Parathyroid adenoma (tissue), 2 donors: ENCODE data around the gene KATNAL1.

Experiments used
- H2AFZ ChIP-seq: fragments of 300-600 bp; sonication (generic); one replicate; pipeline ENCODE4 v1.7.0; 2017; ENCODE audit warnings: antibody characterized with exemption, mild to moderate bottlenecking
- H3K27ac ChIP-seq: fragments of 300-600 bp; sonication (generic); one replicate; pipeline ENCODE4 v1.7.0; 2017
- H3K27me3 ChIP-seq: fragments of 300-600 bp; sonication (generic); one replicate; pipeline ENCODE4 v1.7.0; 2017; ENCODE audit warnings: low read length; ENCODE audit not compliant: control insufficient read depth, insufficient read depth
- H3K36me3 ChIP-seq: fragments of 300-600 bp; sonication (generic); one replicate; pipeline ENCODE4 v1.7.0; 2017; ENCODE audit warnings: low read length; ENCODE audit not compliant: control insufficient read depth, insufficient read depth
- H3K4me1 ChIP-seq: fragments of 300-600 bp; sonication (generic); one replicate; pipeline ENCODE4 v1.7.0; 2017; ENCODE audit warnings: control low read depth
- H3K4me2 ChIP-seq: fragments of 300-600 bp; sonication (generic); one replicate; pipeline ENCODE4 v1.7.0; 2017; ENCODE audit warnings: low read length
- H3K4me3 ChIP-seq: fragments of 300-600 bp; sonication (generic); one replicate; pipeline ENCODE4 v1.7.0; 2017; ENCODE audit warnings: low read depth, low read length
- H3K79me2 ChIP-seq: fragments of 300-600 bp; sonication (generic); one replicate; pipeline ENCODE4 v1.7.0; 2017; ENCODE audit warnings: control low read depth
- H3K9ac ChIP-seq: fragments of 300-600 bp; sonication (generic); one replicate; pipeline ENCODE4 v1.7.0; 2017; ENCODE audit warnings: mild to moderate bottlenecking
- H3K9me3 ChIP-seq: fragments of 300-600 bp; sonication (generic); one replicate; pipeline ENCODE4 v1.7.0; 2017; ENCODE audit warnings: low read length; ENCODE audit not compliant: control insufficient read depth
- TF ChIP-seq, protein P1 (sequence below): fragments of 300-600 bp; sonication (generic); IDR thresholded peaks from one replicate; pipeline ENCODE4 v1.7.0; 2017; ENCODE audit warnings: antibody characterized with exemption, mild to moderate bottlenecking
- donor health status: primary hyperparathyroidism.

Gene KATNAL1

DNA sequence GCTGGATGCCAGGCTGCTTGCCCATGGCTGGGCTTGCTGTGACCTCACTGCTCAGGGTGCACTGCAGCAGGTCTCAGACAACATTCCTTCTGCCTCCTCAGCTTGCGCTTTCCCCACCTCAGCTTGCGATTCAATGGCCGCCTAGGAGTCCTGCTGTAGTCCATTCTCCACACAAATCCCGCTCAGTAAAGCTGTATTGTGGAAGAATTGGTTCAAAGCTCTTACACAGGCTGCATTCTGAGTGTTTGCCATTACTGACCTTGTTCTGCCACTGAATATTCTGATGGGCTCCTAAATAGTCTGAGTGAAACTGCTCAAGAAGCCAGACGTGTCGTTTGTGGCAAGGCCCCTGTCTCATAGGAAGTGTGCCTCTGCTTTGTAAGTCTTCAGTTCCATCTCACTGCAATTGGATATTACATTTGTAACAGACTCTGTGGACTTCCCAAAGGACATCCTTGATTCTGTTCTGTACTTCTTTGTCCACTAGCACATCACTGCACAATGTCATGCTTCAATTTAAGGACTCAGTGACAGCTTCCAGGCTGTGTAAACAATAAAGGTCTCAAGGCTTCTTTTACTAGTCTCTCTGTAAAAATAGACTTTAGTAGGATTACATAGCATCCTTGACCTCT is 49.8 kb downstream of the KATNAL1 start:
- H3K79me2 ChIP-seq: no peaks in the 10 kb centered on the region
- H3K9ac ChIP-seq: no peak overlapping the region
- no peaks in the 10 kb centered on the region for H3K9me3 ChIP-seq
- no peak overlapping the region for H3K4me3 ChIP-seq
- no peak overlapping the region for H2AFZ ChIP-seq
- H3K27me3 ChIP-seq: no peaks in the 10 kb centered on the region
- no peaks in the 10 kb centered on the region for H3K36me3 ChIP-seq
- H3K4me1 ChIP-seq: no peaks in the 10 kb centered on the region
- no peak overlapping the region for H3K4me2 ChIP-seq
- H3K27ac ChIP-seq: no peak overlapping the region
- TF ChIP-seq, protein P1, sequence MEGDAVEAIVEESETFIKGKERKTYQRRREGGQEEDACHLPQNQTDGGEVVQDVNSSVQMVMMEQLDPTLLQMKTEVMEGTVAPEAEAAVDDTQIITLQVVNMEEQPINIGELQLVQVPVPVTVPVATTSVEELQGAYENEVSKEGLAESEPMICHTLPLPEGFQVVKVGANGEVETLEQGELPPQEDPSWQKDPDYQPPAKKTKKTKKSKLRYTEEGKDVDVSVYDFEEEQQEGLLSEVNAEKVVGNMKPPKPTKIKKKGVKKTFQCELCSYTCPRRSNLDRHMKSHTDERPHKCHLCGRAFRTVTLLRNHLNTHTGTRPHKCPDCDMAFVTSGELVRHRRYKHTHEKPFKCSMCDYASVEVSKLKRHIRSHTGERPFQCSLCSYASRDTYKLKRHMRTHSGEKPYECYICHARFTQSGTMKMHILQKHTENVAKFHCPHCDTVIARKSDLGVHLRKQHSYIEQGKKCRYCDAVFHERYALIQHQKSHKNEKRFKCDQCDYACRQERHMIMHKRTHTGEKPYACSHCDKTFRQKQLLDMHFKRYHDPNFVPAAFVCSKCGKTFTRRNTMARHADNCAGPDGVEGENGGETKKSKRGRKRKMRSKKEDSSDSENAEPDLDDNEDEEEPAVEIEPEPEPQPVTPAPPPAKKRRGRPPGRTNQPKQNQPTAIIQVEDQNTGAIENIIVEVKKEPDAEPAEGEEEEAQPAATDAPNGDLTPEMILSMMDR: no peak

DNA sequence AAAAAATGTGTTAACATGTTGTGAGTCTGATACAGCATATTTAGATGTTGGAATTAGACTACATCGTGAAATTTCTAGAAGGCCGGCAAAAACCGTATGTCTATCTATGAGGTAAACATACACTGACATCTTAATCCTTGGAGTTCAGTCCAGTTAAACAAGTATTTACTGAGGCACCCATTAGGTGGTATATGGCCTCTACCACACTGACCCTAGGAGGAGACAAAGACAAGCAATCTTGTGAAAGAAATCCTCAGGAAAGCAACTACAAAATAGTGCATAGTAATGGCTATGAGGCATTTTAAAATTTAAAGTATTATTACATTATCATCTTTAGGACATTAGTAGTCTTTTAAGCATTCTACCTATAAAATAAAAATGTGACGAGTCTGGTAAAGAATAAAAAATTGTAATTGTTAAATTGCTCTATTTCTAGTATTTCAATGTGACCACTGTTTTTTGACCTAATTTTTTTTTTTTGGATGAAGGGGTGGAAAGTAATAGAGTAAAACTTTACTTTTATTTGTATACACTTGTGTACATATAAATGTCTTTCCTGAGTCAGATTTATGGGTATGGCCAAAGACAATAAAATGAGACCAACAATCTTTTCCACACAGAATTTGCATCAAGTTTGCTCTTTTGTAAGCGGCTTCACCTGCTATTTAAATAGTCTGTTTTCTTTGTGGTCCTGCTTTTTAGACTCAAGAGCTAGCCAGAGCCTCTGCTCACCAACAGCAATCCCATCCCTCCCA is 50.5 kb downstream of the KATNAL1 start:
- H3K36me3 ChIP-seq: no peaks in the 10 kb centered on the region
- H2AFZ ChIP-seq: no peak overlapping the region
- H3K79me2 ChIP-seq: no peaks in the 10 kb centered on the region
- H3K27ac ChIP-seq: no peak overlapping the region
- no peaks in the 10 kb centered on the region for H3K4me1 ChIP-seq
- no peak overlapping the region for H3K4me2 ChIP-seq
- TF ChIP-seq, protein P1: no peak
- H3K9me3 ChIP-seq: no peaks in the 10 kb centered on the region
- H3K27me3 ChIP-seq: no peaks in the 10 kb centered on the region
- no peak overlapping the region for H3K4me3 ChIP-seq
- no peak overlapping the region for H3K9ac ChIP-seq

DNA sequence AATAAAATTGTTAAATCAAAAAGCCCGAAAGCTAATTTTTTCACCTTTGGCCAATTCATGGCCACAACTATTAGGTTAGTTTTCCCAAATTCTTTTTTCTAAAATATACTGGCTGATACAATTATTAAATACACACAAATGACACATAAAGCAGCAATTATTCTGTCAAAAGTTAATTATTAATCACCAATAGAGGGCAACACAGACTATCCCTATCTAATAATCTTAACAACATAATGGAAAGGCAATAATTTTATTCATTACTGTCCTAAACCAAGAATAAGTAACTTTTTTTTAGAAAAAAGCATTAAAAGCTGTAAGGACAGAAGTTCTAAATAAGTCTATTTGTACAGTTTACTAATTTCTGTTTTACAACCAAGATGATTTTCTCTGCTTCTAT is 51.7 kb downstream of the KATNAL1 start:
- Histone ChIP-seq H2AFZ (no peak overlapping the region), H3K9me3 (no peaks in the 10 kb centered on the region), H3K9ac (no peak overlapping the region), H3K36me3 (no peaks in the 10 kb centered on the region), H3K4me2 (no peak overlapping the region), H3K27me3 (no peaks in the 10 kb centered on the region), H3K4me1 (no peaks in the 10 kb centered on the region), H3K27ac (no peak overlapping the region), H3K79me2 (no peaks in the 10 kb centered on the region), H3K4me3 (no peak overlapping the region)
- TF ChIP-seq, protein P1: no peak

DNA sequence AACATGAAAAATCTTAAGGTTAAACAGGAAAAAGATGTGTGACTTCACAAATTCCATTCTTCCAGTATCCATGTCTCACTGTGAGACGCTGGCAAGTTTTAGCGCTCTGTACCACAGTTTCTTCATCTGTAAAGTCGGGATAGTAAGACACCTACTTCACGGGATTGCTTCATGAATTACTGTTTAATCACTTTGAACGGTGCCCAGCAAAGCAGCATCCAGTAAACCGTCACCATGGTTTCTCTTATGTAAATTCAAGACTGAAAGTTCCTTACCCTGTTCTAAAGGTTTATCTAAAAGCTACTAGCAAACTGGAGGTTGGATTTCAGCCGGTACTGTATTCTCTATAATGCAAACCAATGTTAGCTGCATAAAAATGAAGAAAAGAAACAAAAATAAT is 53.5 kb downstream of the KATNAL1 start:
- H3K9ac ChIP-seq: no peak overlapping the region
- no peak overlapping the region for H3K4me3 ChIP-seq
- no peaks in the 10 kb centered on the region for H3K9me3 ChIP-seq
- no peak overlapping the region for H3K27ac ChIP-seq
- TF ChIP-seq, protein P1: no peak
- H3K4me2 ChIP-seq: no peak overlapping the region
- no peaks in the 10 kb centered on the region for H3K36me3 ChIP-seq
- H3K4me1 ChIP-seq: no peaks in the 10 kb centered on the region
- no peaks in the 10 kb centered on the region for H3K27me3 ChIP-seq
- H3K79me2 ChIP-seq: no peaks in the 10 kb centered on the region
- H2AFZ ChIP-seq: no peak overlapping the region
